Measurements from ENCODE around the gene GRK6. TPM values are rescaled to one million over a fixed set of nuclear protein-coding genes. Genes with fewer than 3 reads are reported as not detected.

Gene GRK6
- total and polyA plus RNA-seq, 2 experiments from 2014 or later: 13.0 to 56.8 TPM

- no peak for DNase-seq (ENCODE audit: low spot score)
- H3K36me3 ChIP-seq (ENCODE audit: insufficient read depth): peaks cover 3% of the 10 kb centered on the region; the same call in 1 of the 2 replicates
- H3K4me3 ChIP-seq: no peak overlapping the region
Observed at GRCh38 chr5:177433658-177434217, 7.3 kb downstream of the GRK6 start.

More at GRCh38 chr5:177433658-177434217, 7.3 kb downstream of the GRK6 start:
- peaks cover 12% of the 10 kb centered on the region for H3K27me3 Mint-ChIP-seq (ENCODE audit: insufficient read depth, low read depth, poor library complexity)
- Histone ChIP-seq H3K9me2 (ENCODE audit: insufficient read depth) (no peaks in the 10 kb centered on the region), H4K20me1 (replicated peaks; ENCODE audit: insufficient read depth) (peaks cover 4% of the 10 kb centered on the region), H3K27ac (ENCODE audit: low read depth) (no peak overlapping the region), H2AFZ (no peak overlapping the region), H3K27me3 (ENCODE audit: insufficient read depth) (no peaks in the 10 kb centered on the region), H3K79me2 (replicated peaks; ENCODE audit: insufficient read depth) (peaks cover 3% of the 10 kb centered on the region), H3K4me2 (no peak overlapping the region), H3F3A (replicated peaks; ENCODE audit: low read depth) (peaks cover 4% of the 10 kb centered on the region; the same call in 1 of the 2 replicates), H3K4me1 (ENCODE audit: insufficient read depth) (peaks cover 1% of the 10 kb centered on the region; the same call in 1 of the 2 replicates)
- peaks cover 10% of the 10 kb centered on the region; the same call in 2 of the 3 replicates for H3K4me1 Mint-ChIP-seq
- ATAC-seq: no peak
- H3K9me3 Mint-ChIP-seq: peaks cover 4% of the 10 kb centered on the region; the same call in 1 of the 3 replicates
- H3K36me3 Mint-ChIP-seq (ENCODE audit: low read depth): peaks cover 49% of the 10 kb centered on the region
- H3K4me3 Mint-ChIP-seq: no peak overlapping the region
- TF ChIP-seq EZH2phosphoT487 (IDR thresholded peaks at IDR 0.05; ENCODE audit: unreplicated experiment) (no peak), ZNF331 (CRISPR knock-in tag; IDR thresholded peaks at IDR 0.05; ENCODE audit: low read depth) (no peak), EZH2 (IDR thresholded peaks at IDR 0.05; ENCODE audit: low read depth, unreplicated experiment) (no peak), STAT1 (IDR thresholded peaks at IDR 0.05; ENCODE audit: unreplicated experiment) (no peak), CREB1 (CRISPR knock-in tag; IDR thresholded peaks at IDR 0.05; ENCODE audit: low read depth) (no peak), CTCF (conservative IDR thresholded peaks at IDR 0.05; ENCODE audit: low read depth in 2 of 2) (no peak), ZNF462 (CRISPR knock-in tag; IDR thresholded peaks at IDR 0.05) (no peak), NANOG (IDR thresholded peaks at IDR 0.05; ENCODE audit: borderline replicate concordance) (no peak), ZNF114 (CRISPR knock-in tag; IDR thresholded peaks at IDR 0.05) (no peak), ETS1 (IDR thresholded peaks at IDR 0.05) (no peak), JUNB (IDR thresholded peaks at IDR 0.05; ENCODE audit: unreplicated experiment) (no peak), POLR2AphosphoS5 (IDR thresholded peaks at IDR 0.05; ENCODE audit: low read depth) (no peak), REST (IDR thresholded peaks at IDR 0.05; ENCODE audit: unreplicated experiment) (no peak)
- H3K27ac Mint-ChIP-seq: no peak overlapping the region

Measured in GM23338 (cell line).